ENCODE measurements around the gene ATL1. TPM values are rescaled to one million over a fixed set of nuclear protein-coding genes. Genes with fewer than 3 reads are reported as not detected.

ATL1 gene
- total and polyA plus RNA-seq, 2 of the 8 experiments (the other 6 are each of a cell fraction or from before 2014, with no cell fraction given), result 4.0 to 5.9 TPM

DNA sequence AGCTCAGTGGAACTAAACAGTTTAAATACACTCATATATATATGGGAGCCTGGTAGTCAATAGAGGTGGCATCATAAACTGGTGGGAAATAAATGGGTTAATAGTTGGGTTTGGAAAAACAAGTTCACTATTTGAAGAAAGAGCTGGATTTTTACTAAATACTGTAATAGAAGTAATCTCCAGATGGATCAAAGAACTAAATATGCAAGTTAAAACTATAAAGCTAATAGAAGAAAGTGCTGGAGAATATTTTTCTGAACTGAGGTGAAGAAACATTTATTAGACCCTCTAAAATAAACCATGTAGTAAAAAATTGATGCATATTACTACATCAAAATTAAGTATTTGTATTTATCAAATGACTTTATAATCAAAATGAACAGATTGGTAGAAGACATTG lies 38.8 kb downstream of the ATL1 start:
- Histone ChIP-seq H3K4me1 (replicated peaks in 1 of 4; ENCODE audit: control insufficient read depth in 3 of 4, insufficient read depth in 4 of 4, low read length in 3 of 4) (peaks cover 0 to 11% (median 1%) of the 10 kb centered on the region in 4 experiments; a peak in 6 of 7 replicates), H3K14ac (ENCODE audit: insufficient read length) (no peak overlapping the region), H3K79me1 (ENCODE audit: low read depth, low read length) (no peaks in the 10 kb centered on the region), H4K20me1 (replicated peaks in 1 of 2; ENCODE audit: control insufficient read depth in 1 of 2, insufficient read depth in 2 of 2, low read length in 2 of 2) (no peaks in the 10 kb centered on the region), H3K4me3 (ENCODE audit: extremely low read depth in 1 of 4, insufficient read depth in 2 of 4, low read depth in 3 of 4, low read length in 4 of 4) (no peak overlapping the region), H2BK12ac (ENCODE audit: low read depth, low read length) (no peak overlapping the region), H2BK15ac (ENCODE audit: low read length) (no peak overlapping the region), H2BK20ac (ENCODE audit: low read length) (no peak overlapping the region), H3K9ac (replicated peaks in 1 of 4; ENCODE audit: extremely low read depth in 1 of 4, low read depth in 3 of 4, low read length in 3 of 4) (no peak overlapping the region), H3K27me3 (replicated peaks in 1 of 4; ENCODE audit: control insufficient read depth in 3 of 4, extremely low read depth in 1 of 4, insufficient read depth in 3 of 4, low read length in 3 of 4) (no peaks in the 10 kb centered on the region), H4K91ac (replicated peaks; ENCODE audit: insufficient read length, low read length) (no peak overlapping the region), H3K23ac (ENCODE audit: insufficient read length) (no peak overlapping the region), H3K27ac (ENCODE audit: low read depth, low read length) (no peak overlapping the region), H3K18ac (ENCODE audit: extremely low read depth, low read length) (no peak overlapping the region), H2AFZ (ENCODE audit: low read length) (no peak overlapping the region), H3K23me2 (ENCODE audit: low read depth, low read length) (no peaks in the 10 kb centered on the region; the same call in 1 of the 2 replicates), H2BK120ac (replicated peaks; ENCODE audit: low read depth, low read length) (no peak overlapping the region), H3K4ac (replicated peaks; ENCODE audit: insufficient read length, low read depth, low read length) (no peak overlapping the region), H3K9me3 (ENCODE audit: insufficient read depth in 2 of 2, low read depth in 1 of 2, low read length in 1 of 2) (no peaks in the 10 kb centered on the region), H3K79me2 (ENCODE audit: control insufficient read depth in 1 of 2, insufficient read depth in 2 of 2, low read length in 2 of 2) (no peaks in the 10 kb centered on the region), H4K8ac (ENCODE audit: extremely low read depth, insufficient read depth, low read length) (no peak overlapping the region), H4K5ac (ENCODE audit: insufficient read length, low read depth, low read length) (no peak overlapping the region), H3K56ac (replicated peaks; ENCODE audit: insufficient read length, low read depth, low read length) (no peak overlapping the region), H2AK5ac (ENCODE audit: low read depth, low read length) (no peak overlapping the region), H2BK5ac (ENCODE audit: low read depth, low read length) (no peak overlapping the region), H3K36me3 (ENCODE audit: control insufficient read depth in 2 of 4, insufficient read depth in 4 of 4, low read length in 3 of 4) (no peaks in the 10 kb centered on the region), H3K4me2 (ENCODE audit: insufficient read depth in 1 of 2, low read depth in 2 of 2, low read length in 2 of 2) (no peak overlapping the region)
- CTCF ChIA-PET (ENCODE audit: partially characterized antibody), result interaction anchor here (0.6 to 7.0 kb wide), 9 partner anchors 19 to 488 kb away, joined by 3 to 65 read pairs (median 3); no protein-coding TSS in a partner anchor
- DNase-seq (ENCODE audit: low read depth in 1 of 2, low spot score in 2 of 2), result no peak
- FAIRE-seq, result no peak
- POLR2A ChIA-PET (ENCODE audit: partially characterized antibody), result interaction anchor here (0.7 to 1.2 kb wide), 2 partner anchors 39 to 53 kb away, joined by 3 to 4 read pairs; partner anchors contain the start of gene ATL1
- TF ChIP-seq JUND (IDR thresholded peaks at IDR 0.05; ENCODE audit: low read length), result no peak
- TF ChIP-seq ASH2L (IDR thresholded peaks at IDR 0.05; ENCODE audit: low read length), result no peak
- TF ChIP-seq EP300 (IDR thresholded peaks at IDR 0.05; ENCODE audit: borderline replicate concordance in 1 of 2, low read depth in 2 of 2, low read length in 2 of 2), result no peak
- TF ChIP-seq, protein P1, sequence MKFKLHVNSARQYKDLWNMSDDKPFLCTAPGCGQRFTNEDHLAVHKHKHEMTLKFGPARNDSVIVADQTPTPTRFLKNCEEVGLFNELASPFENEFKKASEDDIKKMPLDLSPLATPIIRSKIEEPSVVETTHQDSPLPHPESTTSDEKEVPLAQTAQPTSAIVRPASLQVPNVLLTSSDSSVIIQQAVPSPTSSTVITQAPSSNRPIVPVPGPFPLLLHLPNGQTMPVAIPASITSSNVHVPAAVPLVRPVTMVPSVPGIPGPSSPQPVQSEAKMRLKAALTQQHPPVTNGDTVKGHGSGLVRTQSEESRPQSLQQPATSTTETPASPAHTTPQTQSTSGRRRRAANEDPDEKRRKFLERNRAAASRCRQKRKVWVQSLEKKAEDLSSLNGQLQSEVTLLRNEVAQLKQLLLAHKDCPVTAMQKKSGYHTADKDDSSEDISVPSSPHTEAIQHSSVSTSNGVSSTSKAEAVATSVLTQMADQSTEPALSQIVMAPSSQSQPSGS (IDR thresholded peaks at IDR 0.05; ENCODE audit: low read length), result no peak
- no peak for TF ChIP-seq SIN3A (conservative IDR thresholded peaks at IDR 0.05 in 1 of 2, IDR thresholded peaks at IDR 0.05 in 1 of 2; ENCODE audit: low read depth in 1 of 2, low read length in 2 of 2)
- TF ChIP-seq RBBP5 (IDR thresholded peaks at IDR 0.05; ENCODE audit: borderline replicate concordance, low read depth, low read length), result no peak
- TF ChIP-seq POU5F1 (IDR thresholded peaks at IDR 0.05; ENCODE audit: low read depth, low read length), result no peak
- no peak for TF ChIP-seq MAFK (IDR thresholded peaks at IDR 0.05; ENCODE audit: low read depth, low read length)
- TF ChIP-seq CBX5 (IDR thresholded peaks at IDR 0.05; ENCODE audit: low read depth, low read length), result no peak
- no peak for TF ChIP-seq SP2 (IDR thresholded peaks at IDR 0.05; ENCODE audit: low read length)
- no peak for TF ChIP-seq SUZ12 (IDR thresholded peaks at IDR 0.05; ENCODE audit: low read length)
- no peak for TF ChIP-seq JUN (IDR thresholded peaks at IDR 0.05; ENCODE audit: low read depth, low read length)
- no peak for TF ChIP-seq CEBPB (IDR thresholded peaks at IDR 0.05; ENCODE audit: low read depth, low read length)
- no peak for TF ChIP-seq TBP (IDR thresholded peaks at IDR 0.05; ENCODE audit: low read depth, low read length)

Measured in H1 (cell line).